ENCODE measurements around the gene MAJIN. TPM values are rescaled to one million over a fixed set of nuclear protein-coding genes. Genes with fewer than 3 reads are reported as not detected.

Gene MAJIN
- total and polyA plus RNA-seq, 9 donors = not detected

Other genes starting within 250 kb of the MAJIN start
- gene NRXN2, start 248.9 kb downstream of the MAJIN start, total RNA-seq = 11.8 TPM
- gene NRXN2, start 248.9 kb downstream of the MAJIN start, polyA plus RNA-seq (ENCODE audit: insufficient read depth in 1 of 8, insufficient read length in 8 of 8, low replicate concordance in 1 of 8) = 10 to 100 TPM; 24.0 to 41.8 (median 32.3) TPM
- 19.8 TPM for gene RASGRP2, start 228.0 kb downstream of the MAJIN start, total RNA-seq
- gene RASGRP2, start 228.0 kb downstream of the MAJIN start, polyA plus RNA-seq (ENCODE audit: insufficient read depth in 1 of 8, insufficient read length in 8 of 8, low replicate concordance in 1 of 8) = 10 to 100 TPM; 15.4 to 45.9 (median 35.8) TPM
- 165 TPM for gene PYGM, start 212.1 kb downstream of the MAJIN start, total RNA-seq
- 100 to 1,000 TPM in 6 of 8 donors, 10 to 100 TPM in 2; 60.3 to 328 (median 186) TPM for gene PYGM, start 212.1 kb downstream of the MAJIN start, polyA plus RNA-seq (ENCODE audit: insufficient read depth in 1 of 8, insufficient read length in 8 of 8, low replicate concordance in 1 of 8)
- gene SF1, start 193.6 kb downstream of the MAJIN start, total RNA-seq = 62.3 TPM
- 100 to 1,000 TPM; 178 to 267 (median 210) TPM for gene SF1, start 193.6 kb downstream of the MAJIN start, polyA plus RNA-seq (ENCODE audit: insufficient read depth in 1 of 8, insufficient read length in 8 of 8, low replicate concordance in 1 of 8)
- 7.4 TPM for gene MAP4K2, start 168.9 kb downstream of the MAJIN start, total RNA-seq
- gene MAP4K2, start 168.9 kb downstream of the MAJIN start, polyA plus RNA-seq (ENCODE audit: insufficient read depth in 1 of 8, insufficient read length in 8 of 8, low replicate concordance in 1 of 8) = 10 to 100 TPM in 7 of 8 donors, 1 to 10 TPM in 1; 9.9 to 15.5 (median 12.6) TPM
- 7.5 TPM for gene MEN1, start 161.6 kb downstream of the MAJIN start, total RNA-seq
- gene MEN1, start 161.6 kb downstream of the MAJIN start, polyA plus RNA-seq (ENCODE audit: insufficient read depth in 1 of 8, insufficient read length in 8 of 8, low replicate concordance in 1 of 8) = 10 to 100 TPM; 19.2 to 28.1 (median 23.2) TPM
- gene CDC42BPG, start 127.5 kb downstream of the MAJIN start, total RNA-seq = 0.35 TPM
- gene CDC42BPG, start 127.5 kb downstream of the MAJIN start, polyA plus RNA-seq (ENCODE audit: insufficient read depth in 1 of 8, insufficient read length in 8 of 8, low replicate concordance in 1 of 8) = 1 to 10 TPM in 3 of 8 donors, under 1 TPM in 5; 0.56 to 2.3 (median 0.96) TPM
- 46.1 TPM for gene EHD1, start 93.5 kb downstream of the MAJIN start, total RNA-seq
- 100 to 1,000 TPM in 4 of 8 donors, 10 to 100 TPM in 4; 86.2 to 117 (median 96.7) TPM for gene EHD1, start 93.5 kb downstream of the MAJIN start, polyA plus RNA-seq (ENCODE audit: insufficient read depth in 1 of 8, insufficient read length in 8 of 8, low replicate concordance in 1 of 8)
- gene ATG2A, start 54.9 kb downstream of the MAJIN start, total RNA-seq = 7.5 TPM
- gene ATG2A, start 54.9 kb downstream of the MAJIN start, polyA plus RNA-seq (ENCODE audit: insufficient read depth in 1 of 8, insufficient read length in 8 of 8, low replicate concordance in 1 of 8) = 10 to 100 TPM in 7 of 8 donors, 1 to 10 TPM in 1; 10.0 to 16.0 (median 13.0) TPM
- 5.6 TPM for gene PPP2R5B, start 47.4 kb downstream of the MAJIN start, total RNA-seq
- 10 to 100 TPM; 10.0 to 16.9 (median 12.1) TPM for gene PPP2R5B, start 47.4 kb downstream of the MAJIN start, polyA plus RNA-seq (ENCODE audit: insufficient read depth in 1 of 8, insufficient read length in 8 of 8, low replicate concordance in 1 of 8)
- gene GPHA2, start 36.2 kb downstream of the MAJIN start, total RNA-seq = not detected
- under 1 TPM in 4 of 8 donors, not detected in 4; 0.15 to 0.53 (median 0.24) TPM for gene GPHA2, start 36.2 kb downstream of the MAJIN start, polyA plus RNA-seq (ENCODE audit: insufficient read depth in 1 of 8, insufficient read length in 8 of 8, low replicate concordance in 1 of 8)
- 0.62 TPM for gene BATF2, start 24.9 kb upstream of the MAJIN start, total RNA-seq
- 1 to 10 TPM in 4 of 8 donors, under 1 TPM in 4; 0.84 to 1.9 (median 1.1) TPM for gene BATF2, start 24.9 kb upstream of the MAJIN start, polyA plus RNA-seq (ENCODE audit: insufficient read depth in 1 of 8, insufficient read length in 8 of 8, low replicate concordance in 1 of 8)
- 84.6 TPM for gene ARL2, start 42.1 kb upstream of the MAJIN start, total RNA-seq
- 100 to 1,000 TPM in 1 of 8 donors, 10 to 100 TPM in 7; 80.5 to 101 (median 89.1) TPM for gene ARL2, start 42.1 kb upstream of the MAJIN start, polyA plus RNA-seq (ENCODE audit: insufficient read depth in 1 of 8, insufficient read length in 8 of 8, low replicate concordance in 1 of 8)
- 18.3 TPM for gene SNX15, start 55.3 kb upstream of the MAJIN start, total RNA-seq
- gene SNX15, start 55.3 kb upstream of the MAJIN start, polyA plus RNA-seq (ENCODE audit: insufficient read depth in 1 of 8, insufficient read length in 8 of 8, low replicate concordance in 1 of 8) = 10 to 100 TPM; 19.6 to 29.6 (median 23.2) TPM
- 6.7 TPM for gene SAC3D1, start 69.1 kb upstream of the MAJIN start, total RNA-seq
- 10 to 100 TPM; 12.5 to 16.0 (median 15.1) TPM for gene SAC3D1, start 69.1 kb upstream of the MAJIN start, polyA plus RNA-seq (ENCODE audit: insufficient read depth in 1 of 8, insufficient read length in 8 of 8, low replicate concordance in 1 of 8)
- 13.6 TPM for gene NAALADL1, start 86.4 kb upstream of the MAJIN start, total RNA-seq
- 10 to 100 TPM in 5 of 8 donors, 1 to 10 TPM in 3; 6.2 to 14.0 (median 10.7) TPM for gene NAALADL1, start 86.4 kb upstream of the MAJIN start, polyA plus RNA-seq (ENCODE audit: insufficient read depth in 1 of 8, insufficient read length in 8 of 8, low replicate concordance in 1 of 8)
- 6.6 TPM for gene CDCA5, start 111.9 kb upstream of the MAJIN start, total RNA-seq
- gene CDCA5, start 111.9 kb upstream of the MAJIN start, polyA plus RNA-seq (ENCODE audit: insufficient read depth in 1 of 8, insufficient read length in 8 of 8, low replicate concordance in 1 of 8) = 10 to 100 TPM in 7 of 8 donors, 1 to 10 TPM in 1; 9.7 to 17.0 (median 14.4) TPM
- 23.2 TPM for gene ZFPL1, start 112.1 kb upstream of the MAJIN start, total RNA-seq
- gene ZFPL1, start 112.1 kb upstream of the MAJIN start, polyA plus RNA-seq (ENCODE audit: insufficient read depth in 1 of 8, insufficient read length in 8 of 8, low replicate concordance in 1 of 8) = 10 to 100 TPM; 20.6 to 26.3 (median 24.0) TPM
- 109 TPM for gene VPS51, start 124.1 kb upstream of the MAJIN start, total RNA-seq
- gene VPS51, start 124.1 kb upstream of the MAJIN start, polyA plus RNA-seq (ENCODE audit: insufficient read depth in 1 of 8, insufficient read length in 8 of 8, low replicate concordance in 1 of 8) = 100 to 1,000 TPM; 128 to 147 (median 136) TPM
- 6.5 TPM for gene TM7SF2, start 139.8 kb upstream of the MAJIN start, total RNA-seq
- 10 to 100 TPM in 1 of 8 donors, 1 to 10 TPM in 7; 4.1 to 14.4 (median 7.5) TPM for gene TM7SF2, start 139.8 kb upstream of the MAJIN start, polyA plus RNA-seq (ENCODE audit: insufficient read depth in 1 of 8, insufficient read length in 8 of 8, low replicate concordance in 1 of 8)
- gene ZNHIT2, start 145.6 kb upstream of the MAJIN start, total RNA-seq = 5.1 TPM
- gene ZNHIT2, start 145.6 kb upstream of the MAJIN start, polyA plus RNA-seq (ENCODE audit: insufficient read depth in 1 of 8, insufficient read length in 8 of 8, low replicate concordance in 1 of 8) = 1 to 10 TPM; 4.2 to 6.0 (median 4.8) TPM
- gene FAU, start 150.0 kb upstream of the MAJIN start, total RNA-seq = 998 TPM
- gene FAU, start 150.0 kb upstream of the MAJIN start, polyA plus RNA-seq (ENCODE audit: insufficient read depth in 1 of 8, insufficient read length in 8 of 8, low replicate concordance in 1 of 8) = 1,000 to 10,000 TPM in 7 of 8 donors, 100 to 1,000 TPM in 1; 971 to 1,242 (median 1,085) TPM
- gene MRPL49, start 150.2 kb upstream of the MAJIN start, total RNA-seq = 30.3 TPM
- gene MRPL49, start 150.2 kb upstream of the MAJIN start, polyA plus RNA-seq (ENCODE audit: insufficient read depth in 1 of 8, insufficient read length in 8 of 8, low replicate concordance in 1 of 8) = 10 to 100 TPM; 19.5 to 31.1 (median 25.4) TPM
- 10.0 TPM for gene SYVN1, start 162.4 kb upstream of the MAJIN start, total RNA-seq
- gene SYVN1, start 162.4 kb upstream of the MAJIN start, polyA plus RNA-seq (ENCODE audit: insufficient read depth in 1 of 8, insufficient read length in 8 of 8, low replicate concordance in 1 of 8) = 10 to 100 TPM; 31.1 to 53.4 (median 41.1) TPM
- not detected for gene SPDYC, start 198.1 kb upstream of the MAJIN start, total RNA-seq
- gene SPDYC, start 198.1 kb upstream of the MAJIN start, polyA plus RNA-seq (ENCODE audit: insufficient read depth in 1 of 8, insufficient read length in 8 of 8, low replicate concordance in 1 of 8) = under 1 TPM in 1 of 8 donors, not detected in 7; 0.16 TPM
- 46.7 TPM for gene CAPN1, start 209.8 kb upstream of the MAJIN start, total RNA-seq
- gene CAPN1, start 209.8 kb upstream of the MAJIN start, polyA plus RNA-seq (ENCODE audit: insufficient read depth in 1 of 8, insufficient read length in 8 of 8, low replicate concordance in 1 of 8) = 10 to 100 TPM; 69.1 to 90.2 (median 80.1) TPM

All from muscle of leg (tissue), 9 donors.